ENCODE data around the gene NCMAP. TPM values are rescaled to one million over a fixed set of nuclear protein-coding genes. Genes with fewer than 3 reads are reported as not detected.

Gene NCMAP
- total and polyA plus RNA-seq, 4 donors = 1.5 to 20.2 (median 5.9) TPM

DNA sequence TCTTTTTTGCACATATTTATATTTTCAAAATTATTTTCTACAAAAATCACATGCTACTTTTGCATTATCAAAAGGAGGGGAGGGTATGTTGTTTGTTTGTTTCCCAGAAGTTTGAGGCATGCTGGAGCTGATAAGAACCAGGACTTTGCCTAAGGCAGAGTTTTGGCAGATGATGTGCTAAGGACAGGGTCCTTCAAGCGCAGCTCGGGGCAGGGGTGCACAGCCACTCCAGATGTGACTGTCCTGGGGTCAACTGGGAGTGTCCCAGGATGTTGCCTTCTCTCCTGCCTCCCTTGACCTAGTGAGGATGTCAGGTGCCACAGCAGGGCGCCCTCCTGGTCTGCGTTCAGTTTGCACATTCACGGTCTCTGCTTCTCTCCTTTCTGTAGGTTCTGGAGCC, 44.7 kb downstream of the NCMAP start:
- Histone ChIP-seq H3K27ac (ENCODE audit: low read depth in 1 of 2, low read length in 1 of 2) (no peak overlapping the region), H3K4me3 (no peak overlapping the region), H3K4me1 (ENCODE audit: control insufficient read depth in 5 of 5, insufficient read depth in 5 of 5, low read length in 5 of 5) (peaks cover 0 to 6% (median 0%) of the 10 kb centered on the region in 5 donors), H3K27me3 (ENCODE audit: control insufficient read depth in 3 of 3, insufficient read depth in 3 of 3, low read length in 2 of 3) (no peaks in the 10 kb centered on the region), H3K9me3 (ENCODE audit: control insufficient read depth in 4 of 4, insufficient read depth in 3 of 4, low read length in 3 of 4) (no peaks in the 10 kb centered on the region), H3K36me3 (ENCODE audit: control insufficient read depth in 4 of 4, insufficient read depth in 4 of 4, low read length in 4 of 4) (no peaks in the 10 kb centered on the region), H3K9ac (ENCODE audit: insufficient read depth in 1 of 2, low read length in 2 of 2) (no peak overlapping the region)
- ATAC-seq (ENCODE audit: insufficient read depth, low FRiP score) (no peak), DNase-seq (no peak)
- TF ChIP-seq, protein P1, sequence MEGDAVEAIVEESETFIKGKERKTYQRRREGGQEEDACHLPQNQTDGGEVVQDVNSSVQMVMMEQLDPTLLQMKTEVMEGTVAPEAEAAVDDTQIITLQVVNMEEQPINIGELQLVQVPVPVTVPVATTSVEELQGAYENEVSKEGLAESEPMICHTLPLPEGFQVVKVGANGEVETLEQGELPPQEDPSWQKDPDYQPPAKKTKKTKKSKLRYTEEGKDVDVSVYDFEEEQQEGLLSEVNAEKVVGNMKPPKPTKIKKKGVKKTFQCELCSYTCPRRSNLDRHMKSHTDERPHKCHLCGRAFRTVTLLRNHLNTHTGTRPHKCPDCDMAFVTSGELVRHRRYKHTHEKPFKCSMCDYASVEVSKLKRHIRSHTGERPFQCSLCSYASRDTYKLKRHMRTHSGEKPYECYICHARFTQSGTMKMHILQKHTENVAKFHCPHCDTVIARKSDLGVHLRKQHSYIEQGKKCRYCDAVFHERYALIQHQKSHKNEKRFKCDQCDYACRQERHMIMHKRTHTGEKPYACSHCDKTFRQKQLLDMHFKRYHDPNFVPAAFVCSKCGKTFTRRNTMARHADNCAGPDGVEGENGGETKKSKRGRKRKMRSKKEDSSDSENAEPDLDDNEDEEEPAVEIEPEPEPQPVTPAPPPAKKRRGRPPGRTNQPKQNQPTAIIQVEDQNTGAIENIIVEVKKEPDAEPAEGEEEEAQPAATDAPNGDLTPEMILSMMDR (IDR thresholded peaks at IDR 0.05; ENCODE audit: control extremely low read depth, extremely low read depth) = no peak
- WGBS, 2 donors = 76 to 86% methylated on average over 5 of the region's 5 CpGs

DNA sequence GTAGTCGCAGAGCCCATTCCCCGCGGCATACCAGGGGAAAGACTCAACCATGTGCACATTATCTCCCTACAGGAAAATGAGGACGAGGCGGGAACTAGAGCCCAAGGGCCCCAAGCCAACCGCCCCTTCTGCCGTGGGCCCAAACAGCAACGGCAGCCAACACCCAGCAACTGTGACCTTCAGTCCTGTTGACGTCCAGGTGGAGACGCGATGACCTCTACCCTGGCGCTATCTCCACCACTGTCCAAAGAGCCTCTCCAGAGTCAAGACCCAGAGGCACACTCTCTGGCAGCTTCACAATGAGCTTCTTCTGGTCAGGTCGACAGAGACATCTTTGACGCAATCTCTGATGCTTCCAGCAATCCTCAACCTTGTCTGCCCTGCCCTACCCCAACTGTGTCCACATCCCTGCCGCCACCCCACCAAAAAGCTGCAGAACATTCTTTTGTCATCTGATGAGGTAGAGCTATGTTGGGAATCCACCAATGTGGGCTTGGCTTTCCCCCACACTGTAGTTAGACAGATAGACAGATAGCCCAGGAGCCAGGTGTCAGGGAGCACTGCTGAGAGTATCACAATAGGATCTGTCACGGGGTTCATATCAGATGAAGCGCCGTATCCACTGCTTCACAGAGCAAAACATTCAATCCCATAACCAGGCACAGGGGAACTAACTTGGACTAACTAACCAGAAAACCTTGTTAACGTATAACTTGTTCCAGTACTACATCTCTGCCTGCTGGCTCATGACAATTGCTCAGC, 49.8 kb downstream of the NCMAP start:
- H3K9me3 ChIP-seq (ENCODE audit: control insufficient read depth in 4 of 4, insufficient read depth in 3 of 4, low read length in 3 of 4) = no peaks in the 10 kb centered on the region
- DNase-seq = no peak
- H3K27ac ChIP-seq (ENCODE audit: low read depth in 1 of 2, low read length in 1 of 2) = no peak overlapping the region

DNA sequence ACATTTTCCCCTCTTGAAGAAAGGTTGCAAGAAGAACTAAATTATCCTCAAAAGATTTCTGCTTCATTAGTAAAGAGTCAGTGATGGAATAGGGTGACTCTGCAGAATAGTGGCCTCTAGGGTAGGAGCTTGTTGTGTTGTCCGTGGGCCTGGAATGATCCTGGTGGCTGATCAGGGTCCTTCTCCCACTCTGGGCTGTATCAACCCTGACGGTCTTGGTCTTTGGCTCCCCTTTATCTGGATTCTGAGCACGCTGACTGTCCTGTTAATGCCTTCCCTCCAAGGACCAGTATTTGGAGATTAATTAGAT, 50.4 kb downstream of the NCMAP start:
- no peaks in the 10 kb centered on the region for H3K36me3 ChIP-seq (ENCODE audit: control insufficient read depth in 4 of 4, insufficient read depth in 4 of 4, low read length in 4 of 4)
- H3K4me1 ChIP-seq (ENCODE audit: control insufficient read depth in 5 of 5, insufficient read depth in 5 of 5, low read length in 5 of 5) = no peaks in the 10 kb centered on the region
- no peak overlapping the region for H3K9ac ChIP-seq (ENCODE audit: insufficient read depth in 1 of 2, low read length in 2 of 2)
- H3K27me3 ChIP-seq (ENCODE audit: control insufficient read depth in 3 of 3, insufficient read depth in 3 of 3, low read length in 2 of 3) = no peaks in the 10 kb centered on the region
- ATAC-seq (ENCODE audit: insufficient read depth, low FRiP score) (no peak), DNase-seq (no peak)
- 90 to 93% methylated on average over 3 of the region's 3 CpGs for WGBS, 2 donors
- no peaks in the 10 kb centered on the region for H3K9me3 ChIP-seq (ENCODE audit: control insufficient read depth in 4 of 4, insufficient read depth in 3 of 4, low read length in 3 of 4)
- TF ChIP-seq, protein P1 (IDR thresholded peaks at IDR 0.05; ENCODE audit: control extremely low read depth, extremely low read depth) = no peak
- H3K27ac ChIP-seq (ENCODE audit: low read depth in 1 of 2, low read length in 1 of 2) = no peak overlapping the region
- H3K4me3 ChIP-seq = no peak overlapping the region

More for the DNA sequence above, 49.8 kb downstream of the NCMAP start:
- no peaks in the 10 kb centered on the region for H3K4me1 ChIP-seq (ENCODE audit: control insufficient read depth in 5 of 5, insufficient read depth in 5 of 5, low read length in 5 of 5)
- H3K27me3 ChIP-seq (ENCODE audit: control insufficient read depth in 3 of 3, insufficient read depth in 3 of 3, low read length in 2 of 3) = no peaks in the 10 kb centered on the region
- TF ChIP-seq, protein P1 (IDR thresholded peaks at IDR 0.05; ENCODE audit: control extremely low read depth, extremely low read depth) = no peak
- H3K9ac ChIP-seq (ENCODE audit: insufficient read depth in 1 of 2, low read length in 2 of 2) = no peak overlapping the region
- H3K36me3 ChIP-seq (ENCODE audit: control insufficient read depth in 4 of 4, insufficient read depth in 4 of 4, low read length in 4 of 4) = no peaks in the 10 kb centered on the region
- 91 to 92% methylated on average over 19 of the region's 19 CpGs for WGBS, 2 donors
- no peak for ATAC-seq (ENCODE audit: insufficient read depth, low FRiP score)
- no peak overlapping the region for H3K4me3 ChIP-seq

DNA sequence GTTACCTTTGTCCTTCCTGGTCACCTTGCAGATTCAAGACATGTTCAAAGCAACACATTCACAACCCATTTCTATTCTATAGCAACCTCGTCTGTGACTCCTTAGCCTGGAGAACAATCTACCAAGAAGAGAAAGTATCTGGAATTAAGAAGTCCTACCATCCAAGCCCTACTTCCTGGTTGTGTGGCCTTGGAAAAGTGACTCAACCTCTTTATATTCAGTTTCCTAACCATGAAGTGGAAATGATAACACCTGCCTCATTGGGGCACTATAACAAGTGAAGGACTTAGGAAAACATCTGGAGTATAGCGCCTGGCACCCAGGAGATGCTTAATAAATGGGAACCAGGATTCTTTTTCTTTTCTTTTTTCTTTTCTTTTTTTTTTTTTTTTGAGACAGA, 50.7 kb downstream of the NCMAP start:
- WGBS, 2 donors = 69 to 87% methylated on average over 2 of the region's 2 CpGs
- Histone ChIP-seq H3K4me3 (no peak overlapping the region), H3K27ac (ENCODE audit: low read depth in 1 of 2, low read length in 1 of 2) (no peak overlapping the region), H3K36me3 (ENCODE audit: control insufficient read depth in 4 of 4, insufficient read depth in 4 of 4, low read length in 4 of 4) (no peaks in the 10 kb centered on the region), H3K27me3 (ENCODE audit: control insufficient read depth in 3 of 3, insufficient read depth in 3 of 3, low read length in 2 of 3) (no peaks in the 10 kb centered on the region), H3K9me3 (ENCODE audit: control insufficient read depth in 4 of 4, insufficient read depth in 3 of 4, low read length in 3 of 4) (no peaks in the 10 kb centered on the region), H3K4me1 (ENCODE audit: control insufficient read depth in 5 of 5, insufficient read depth in 5 of 5, low read length in 5 of 5) (no peaks in the 10 kb centered on the region), H3K9ac (ENCODE audit: insufficient read depth in 1 of 2, low read length in 2 of 2) (no peak overlapping the region)
- ATAC-seq (ENCODE audit: insufficient read depth, low FRiP score) (no peak), DNase-seq (no peak)
- TF ChIP-seq, protein P1 (IDR thresholded peaks at IDR 0.05; ENCODE audit: control extremely low read depth, extremely low read depth) = no peak

Measured in lung (tissue), 12 donors.